Measurements from ENCODE around the gene CNBP. TPM values are rescaled to one million over a fixed set of nuclear protein-coding genes. Genes with fewer than 3 reads are reported as not detected.
A peak's percentile ranks its signal among the peaks of the same experiment; 100 is the strongest.

The CNBP gene
- total RNA-seq, 1 experiment from 2014 or later = 267 TPM

DNA sequence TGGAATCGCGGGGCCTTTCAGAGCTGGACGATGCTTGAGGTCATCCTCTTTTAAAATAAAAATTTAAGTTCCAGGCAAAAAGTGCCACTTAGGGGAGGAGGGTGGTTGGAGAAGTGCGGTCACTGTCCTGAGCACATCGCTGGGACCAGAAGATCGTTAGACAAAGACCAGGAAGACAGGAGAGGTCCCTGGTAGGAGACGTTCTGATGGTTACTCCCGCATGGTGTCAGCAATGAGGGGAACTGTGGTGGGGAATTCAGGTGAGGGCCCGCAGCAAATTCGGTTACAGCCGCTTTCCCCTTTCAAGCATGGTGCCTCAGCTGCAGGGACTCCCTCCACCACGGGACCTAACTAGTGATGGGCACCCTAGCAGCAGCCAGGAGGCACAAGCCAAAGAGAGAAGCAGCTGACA lies 21.8 kb downstream of the CNBP start:
- CTCF ChIA-PET = interaction anchor here (0.5 to 2.4 kb wide), 5 partner anchors 24 to 108 kb away, joined by 3 to 28 read pairs (median 3); partner anchors contain the start of gene COPG1
- Histone ChIP-seq H3K36me3 (ENCODE audit: low read depth, low read length) (peaks cover 9% of the 10 kb centered on the region), H3K79me2 (ENCODE audit: low read length) (peaks cover 21% of the 10 kb centered on the region), H3K4me1 (ENCODE audit: insufficient read depth, low read length) (peaks cover 16% of the 10 kb centered on the region; the same call in 1 of the 2 replicates), H3K9ac (ENCODE audit: low read length) (peak overlapping the region; percentile 94), H2AFZ (ENCODE audit: low read length) (peak overlapping the region; percentile 82; the same call in 1 of the 2 replicates), H3K9me2 (replicated peaks; ENCODE audit: low read length) (no peaks in the 10 kb centered on the region), H3K27me3 (ENCODE audit: low read length) (no peaks in the 10 kb centered on the region), H3K4me2 (ENCODE audit: low read length) (peak overlapping the region; percentile 98), H3K27ac (ENCODE audit: low read length) (peak overlapping the region; percentile 97), H3K9me3 (ENCODE audit: low read length) (no peaks in the 10 kb centered on the region), H3K4me3 (ENCODE audit: low read length) (peak overlapping the region; percentile 82), H3F3A (ENCODE audit: low read length, unreplicated experiment) (no peaks in the 10 kb centered on the region), H4K20me1 (ENCODE audit: low read length) (no peaks in the 10 kb centered on the region)
- DNase-seq (peak; percentile 8), ATAC-seq (peak; percentile 37)
- POLR2A ChIA-PET (ENCODE audit: unreplicated experiment) = no interaction called here
- no peak for TF ChIP-seq EZH2phosphoT487 (IDR thresholded peaks at IDR 0.05; ENCODE audit: borderline replicate concordance, low read length)
- TF ChIP-seq, protein P1, sequence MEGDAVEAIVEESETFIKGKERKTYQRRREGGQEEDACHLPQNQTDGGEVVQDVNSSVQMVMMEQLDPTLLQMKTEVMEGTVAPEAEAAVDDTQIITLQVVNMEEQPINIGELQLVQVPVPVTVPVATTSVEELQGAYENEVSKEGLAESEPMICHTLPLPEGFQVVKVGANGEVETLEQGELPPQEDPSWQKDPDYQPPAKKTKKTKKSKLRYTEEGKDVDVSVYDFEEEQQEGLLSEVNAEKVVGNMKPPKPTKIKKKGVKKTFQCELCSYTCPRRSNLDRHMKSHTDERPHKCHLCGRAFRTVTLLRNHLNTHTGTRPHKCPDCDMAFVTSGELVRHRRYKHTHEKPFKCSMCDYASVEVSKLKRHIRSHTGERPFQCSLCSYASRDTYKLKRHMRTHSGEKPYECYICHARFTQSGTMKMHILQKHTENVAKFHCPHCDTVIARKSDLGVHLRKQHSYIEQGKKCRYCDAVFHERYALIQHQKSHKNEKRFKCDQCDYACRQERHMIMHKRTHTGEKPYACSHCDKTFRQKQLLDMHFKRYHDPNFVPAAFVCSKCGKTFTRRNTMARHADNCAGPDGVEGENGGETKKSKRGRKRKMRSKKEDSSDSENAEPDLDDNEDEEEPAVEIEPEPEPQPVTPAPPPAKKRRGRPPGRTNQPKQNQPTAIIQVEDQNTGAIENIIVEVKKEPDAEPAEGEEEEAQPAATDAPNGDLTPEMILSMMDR (conservative IDR thresholded peaks at IDR 0.05; ENCODE audit: low read depth, low read length) = peak; percentile 29; the same call in 1 of the 2 replicates
- TF ChIP-seq EZH2 (IDR thresholded peaks at IDR 0.05; ENCODE audit: low read length, unreplicated experiment) = no peak
- no TSS peak for BruUV-seq (replicated peaks)
- intact Hi-C loops (cut with micrococcal nuclease) = loop anchor here (1.0 kb wide), 1 partner anchor 83 kb away; no protein-coding TSS in a partner anchor

DNA sequence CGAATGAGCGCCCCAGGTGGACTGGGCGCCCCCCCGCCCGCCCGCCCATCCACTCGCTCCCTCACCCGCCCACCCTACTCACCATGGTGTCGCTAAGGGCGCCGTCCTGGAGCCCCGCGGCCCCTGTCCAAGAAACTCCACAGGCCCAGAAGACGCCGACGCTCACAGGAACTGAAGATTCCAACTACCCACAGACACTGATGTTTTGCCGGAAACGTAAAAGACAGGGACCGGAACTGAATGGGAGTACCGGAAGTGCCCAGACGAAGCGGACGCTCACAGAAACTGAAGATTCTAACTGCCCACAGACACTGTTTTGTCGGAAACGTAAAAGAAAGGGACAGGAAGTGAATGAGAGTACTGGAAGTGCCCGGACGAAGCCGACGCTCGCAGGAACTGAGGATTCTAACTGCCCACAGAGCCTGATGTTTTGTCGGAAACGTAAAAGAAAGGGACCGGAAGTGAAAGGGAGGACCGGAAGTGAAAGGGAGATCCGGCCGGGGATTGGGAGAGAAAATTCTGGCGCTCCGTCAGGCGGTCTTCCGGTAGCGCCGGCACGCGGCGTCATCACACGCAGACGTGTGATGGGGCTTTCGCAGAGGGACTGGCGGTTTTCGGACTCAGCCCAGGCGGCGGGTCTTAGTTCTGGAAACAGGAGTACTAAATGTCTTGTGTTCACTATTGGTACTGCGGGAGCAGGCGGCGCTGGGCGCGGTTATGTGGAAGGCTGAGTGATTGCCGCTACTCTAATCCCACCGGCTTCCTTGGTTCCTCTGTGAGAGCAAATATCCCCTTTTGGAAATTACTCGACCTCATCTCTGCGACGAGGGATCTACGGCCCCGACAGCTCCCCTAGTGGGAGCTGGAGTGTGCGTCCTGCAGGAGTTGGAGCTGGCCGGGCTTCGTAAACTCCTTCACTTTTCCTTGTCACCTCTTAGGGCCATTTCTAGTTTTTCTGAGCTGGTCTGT lies 22.5 kb downstream of the CNBP start, which contains the start of gene ISY1:
Gene ISY1, minus strand, starts transcription at position 173 of the 969 bp plus-strand sequence. Its CDS starts 88 bp downstream, at position 85.
- Histone ChIP-seq H3K4me3 (ENCODE audit: low read length) (peak within 1 kb of the TSS; percentile 97), H3K79me2 (ENCODE audit: low read length) (peaks cover 21% of the 10 kb centered on the region), H3F3A (ENCODE audit: low read length, unreplicated experiment) (no peaks in the 10 kb centered on the region), H3K4me1 (ENCODE audit: insufficient read depth, low read length) (peaks cover 16% of the 10 kb centered on the region; the same call in 1 of the 2 replicates), H3K9me3 (ENCODE audit: low read length) (no peaks in the 10 kb centered on the region), H3K27ac (ENCODE audit: low read length) (peak within 1 kb of the TSS; percentile 97), H3K27me3 (ENCODE audit: low read length) (no peaks in the 10 kb centered on the region), H3K4me2 (ENCODE audit: low read length) (peak within 1 kb of the TSS; percentile 98), H3K36me3 (ENCODE audit: low read depth, low read length) (peaks cover 12% of the 10 kb centered on the region), H2AFZ (ENCODE audit: low read length) (peak within 1 kb of the TSS; percentile 82), H3K9ac (ENCODE audit: low read length) (peak within 1 kb of the TSS; percentile 94), H4K20me1 (ENCODE audit: low read length) (no peaks in the 10 kb centered on the region), H3K9me2 (replicated peaks; ENCODE audit: low read length) (no peaks in the 10 kb centered on the region)
- BruUV-seq (replicated peaks) = TSS peak; percentile 95
- DNase-seq (peak; percentile 90), ATAC-seq (peak; percentile 75)
- intact Hi-C loops (cut with micrococcal nuclease) = loop anchor here (1.0 kb wide), 1 partner anchor 84 kb away; no protein-coding TSS in a partner anchor
- ChIA-PET POLR2A (ENCODE audit: unreplicated experiment) (no interaction called here), CTCF (interaction anchor here (0.7 to 2.4 kb wide), 4 partner anchors 25 to 108 kb away, joined by 3 to 28 read pairs (median 4); partner anchors contain the start of gene COPG1)
- TF ChIP-seq, protein P1 (conservative IDR thresholded peaks at IDR 0.05; ENCODE audit: low read depth, low read length) = peak; percentile 72
- TF ChIP-seq EZH2 (IDR thresholded peaks at IDR 0.05; ENCODE audit: low read length, unreplicated experiment) (no peak), EZH2phosphoT487 (IDR thresholded peaks at IDR 0.05; ENCODE audit: borderline replicate concordance, low read length) (no peak)
